WI38 (cell line): Measurements from ENCODE around the gene PLEKHN1.

Experiments used
- H3K4me3 ChIP-seq: 2 replicates; pipeline ENCODE4 v1.5.1; 2011; ENCODE audit warnings: low read depth, mild to moderate bottlenecking, control low read depth, low read length
- TF ChIP-seq, protein P1 (sequence below): IDR thresholded peaks from 2 replicates; pipeline ENCODE4 v1.5.1; 2012; ENCODE audit warnings: low read depth, mild to moderate bottlenecking, control low read depth, low read length

Gene PLEKHN1

GRCh38 chr1:1024771-1025699 lies 58.8 kb downstream of the PLEKHN1 start:
- H3K4me3 ChIP-seq, result no peak overlapping the region

More at GRCh38 chr1:1024771-1025699, 58.8 kb downstream of the PLEKHN1 start:
- TF ChIP-seq, protein P1, sequence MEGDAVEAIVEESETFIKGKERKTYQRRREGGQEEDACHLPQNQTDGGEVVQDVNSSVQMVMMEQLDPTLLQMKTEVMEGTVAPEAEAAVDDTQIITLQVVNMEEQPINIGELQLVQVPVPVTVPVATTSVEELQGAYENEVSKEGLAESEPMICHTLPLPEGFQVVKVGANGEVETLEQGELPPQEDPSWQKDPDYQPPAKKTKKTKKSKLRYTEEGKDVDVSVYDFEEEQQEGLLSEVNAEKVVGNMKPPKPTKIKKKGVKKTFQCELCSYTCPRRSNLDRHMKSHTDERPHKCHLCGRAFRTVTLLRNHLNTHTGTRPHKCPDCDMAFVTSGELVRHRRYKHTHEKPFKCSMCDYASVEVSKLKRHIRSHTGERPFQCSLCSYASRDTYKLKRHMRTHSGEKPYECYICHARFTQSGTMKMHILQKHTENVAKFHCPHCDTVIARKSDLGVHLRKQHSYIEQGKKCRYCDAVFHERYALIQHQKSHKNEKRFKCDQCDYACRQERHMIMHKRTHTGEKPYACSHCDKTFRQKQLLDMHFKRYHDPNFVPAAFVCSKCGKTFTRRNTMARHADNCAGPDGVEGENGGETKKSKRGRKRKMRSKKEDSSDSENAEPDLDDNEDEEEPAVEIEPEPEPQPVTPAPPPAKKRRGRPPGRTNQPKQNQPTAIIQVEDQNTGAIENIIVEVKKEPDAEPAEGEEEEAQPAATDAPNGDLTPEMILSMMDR, result no peak
